NT2/D1 (cell line): ENCODE data around the gene CELF2.

Experiments
- SUZ12 ChIP-seq: IDR thresholded peaks from 2 replicates; pipeline ENCODE4 v1.6.1; 2011; ENCODE audit not compliant: insufficient read length, insufficient read depth; ENCODE audit errors: extremely low read depth
- YY1 ChIP-seq: IDR thresholded peaks from 2 replicates; pipeline ENCODE4 v1.6.1; 2011; ENCODE audit not compliant: insufficient read length, insufficient read depth
- ZNF274 ChIP-seq: IDR thresholded peaks from 2 replicates; pipeline ENCODE4 v1.6.1; 2011; ENCODE audit warnings: mild to moderate bottlenecking, low read depth, low read length

- TF ChIP-seq YY1 (no peak), ZNF274 (no peak), SUZ12 (no peak)
Observed at GRCh38 chr10:11382187-11382586, 364.5 kb downstream of the CELF2 start.
